IMR-90 (cell line): ENCODE results near the gene IL22RA1. TPM values are rescaled to one million over a fixed set of nuclear protein-coding genes. Genes with fewer than 3 reads are reported as not detected.

Experiments used
- ATAC-seq: fragments of 200-7000 bp; cut with Tn5 transposase; 2 replicates; pipeline ENCODE4 v1.9.1; 2020; ENCODE audit warnings: low read depth, mild to moderate bottlenecking, moderate library complexity
- BruUV-seq: library from RNA; stranded (reverse); fragments of 400-500 nt; replicated peaks from 2 replicates; lab custom pipeline; 2021; lab: Mats Ljungman, UMichigan
- CTCF ChIA-PET: fragments of 300-600 bp; formaldehyde crosslinking; extraction: SDS; loops from one replicate; lab custom pipeline; 2021; ENCODE audit warnings: antibody characterized with exemption; lab: Yijun Ruan, JAX
- POLR2A ChIA-PET: fragments of 300-600 bp; sonication (Branson Sonifier 250); formaldehyde crosslinking; loops from one replicate; lab custom pipeline; 2022; ENCODE audit warnings: antibody characterized with exemption; ENCODE audit not compliant: unreplicated experiment; lab: Charles Lee
- DNase-seq: peaks from one replicate; pipeline ENCODE4 v3.0.0; 2013
- H2AFZ ChIP-seq: replicated peaks from 2 replicates; pipeline ENCODE3; 2013; ENCODE audit warnings: low read length, mild to moderate bottlenecking; ENCODE audit not compliant: poor library complexity
- H2AK5ac ChIP-seq: 2 replicates; pipeline ENCODE4 v1.6.1; 2013; ENCODE audit warnings: low read depth, low read length, inconsistent platforms
- H2AK9ac ChIP-seq: replicated peaks from 2 replicates; pipeline ENCODE3; 2013; ENCODE audit warnings: mild to moderate bottlenecking, low read depth, low read length, moderate library complexity; ENCODE audit not compliant: poor library complexity
- H2BK120ac ChIP-seq: 2 replicates; pipeline ENCODE4 v1.6.1; 2013; ENCODE audit warnings: low read depth, low read length, inconsistent platforms
- H2BK15ac ChIP-seq: 3 replicates; pipeline ENCODE4 v1.6.1; 2013; ENCODE audit warnings: low read depth, low read length, inconsistent platforms
- H2BK20ac ChIP-seq: 2 replicates; pipeline ENCODE4 v1.6.1; 2013; ENCODE audit warnings: low read depth, mild to moderate bottlenecking, inconsistent platforms, low read length, moderate library complexity
- H2BK5ac ChIP-seq: 2 replicates; pipeline ENCODE4 v1.6.1; 2013; ENCODE audit warnings: mild to moderate bottlenecking, low read depth, low read length, inconsistent platforms; ENCODE audit not compliant: poor library complexity, severe bottlenecking
- H3K14ac ChIP-seq: replicated peaks from 2 replicates; pipeline ENCODE4 v1.6.1; 2013; ENCODE audit warnings: low read depth, low read length, inconsistent platforms
- H3K18ac ChIP-seq: 2 replicates; pipeline ENCODE4 v1.6.1; 2013; ENCODE audit warnings: low read depth, low read length, control low read depth
- H3K23ac ChIP-seq: 2 replicates; pipeline ENCODE4 v1.6.1; 2013; ENCODE audit warnings: low read depth, low read length, inconsistent platforms
- H3K27ac ChIP-seq: 2 replicates; pipeline ENCODE4 v1.5.1; 2013; ENCODE audit warnings: mild to moderate bottlenecking, control low read depth, low read length; ENCODE audit not compliant: insufficient read depth
- H3K27me3 ChIP-seq: 2 replicates; pipeline ENCODE4 v1.6.1; 2013; ENCODE audit warnings: low read length; ENCODE audit not compliant: control insufficient read depth, insufficient read depth
- H3K36me3 ChIP-seq: 2 replicates; pipeline ENCODE4 v1.6.1; 2013; ENCODE audit warnings: low read length, mixed read lengths; ENCODE audit not compliant: control insufficient read depth, insufficient read depth
- H3K4ac ChIP-seq: 2 replicates; pipeline ENCODE4 v1.6.1; 2013; ENCODE audit warnings: low read depth, low read length, inconsistent platforms
- H3K4me1 ChIP-seq: 2 replicates; pipeline ENCODE4 v1.6.1; 2013; ENCODE audit warnings: low read length, mixed read lengths; ENCODE audit not compliant: control insufficient read depth, insufficient read depth
- H3K4me2 ChIP-seq: 2 replicates; pipeline ENCODE4 v1.6.1; 2013; ENCODE audit warnings: low read depth, mild to moderate bottlenecking, control low read depth, low read length, moderate library complexity
- H3K4me3 ChIP-seq: 2 replicates; pipeline ENCODE4 v1.5.1; 2013; ENCODE audit warnings: low read depth, mild to moderate bottlenecking, control low read depth, low read length, moderate library complexity; ENCODE audit not compliant: insufficient read depth
- H3K56ac ChIP-seq: 2 replicates; pipeline ENCODE4 v1.6.1; 2013; ENCODE audit warnings: low read length, inconsistent platforms; ENCODE audit not compliant: insufficient read depth; ENCODE audit errors: extremely low read depth
- H3K79me1 ChIP-seq, 2 experiments: 2 replicates each; pipeline ENCODE4 v1.6.1; 2013; ENCODE audit warnings: low read length in 2 of 2, inconsistent platforms in 1 of 2, low read depth in 1 of 2
- H3K9ac ChIP-seq: 2 replicates; pipeline ENCODE4 v1.6.1; 2013; ENCODE audit warnings: low read depth, low read length, control low read depth
- H3K9me1 ChIP-seq: 2 replicates; pipeline ENCODE4 v1.6.1; 2013; ENCODE audit warnings: low read length, inconsistent platforms; ENCODE audit not compliant: insufficient read depth
- H3K9me3 ChIP-seq: 2 replicates; pipeline ENCODE4 v1.6.1; 2013; ENCODE audit warnings: low read length; ENCODE audit not compliant: control insufficient read depth, insufficient read depth
- H4K20me1 ChIP-seq: 2 replicates; pipeline ENCODE4 v1.6.1; 2013; ENCODE audit warnings: low read length, inconsistent platforms; ENCODE audit not compliant: insufficient read depth
- H4K5ac ChIP-seq: 2 replicates; pipeline ENCODE4 v1.6.1; 2013; ENCODE audit warnings: mild to moderate bottlenecking, low read depth, low read length, control low read depth
- H4K8ac ChIP-seq, 2 experiments: 2 replicates each; pipeline ENCODE4 v1.6.1; 2013; ENCODE audit warnings: low read depth in 2 of 2, low read length in 2 of 2, control low read depth in 1 of 2, inconsistent platforms in 1 of 2
- H4K91ac ChIP-seq: 2 replicates; pipeline ENCODE4 v1.6.1; 2013; ENCODE audit warnings: low read depth, low read length, inconsistent platforms; ENCODE audit not compliant: insufficient read depth
- BHLHE40 ChIP-seq: fragments of 150-350 bp; IDR thresholded peaks from 2 replicates; pipeline ENCODE4 v1.6.1; 2016; ENCODE audit warnings: mild to moderate bottlenecking, low read depth, low read length
- CEBPB ChIP-seq: IDR thresholded peaks from 2 replicates; pipeline ENCODE4 v1.6.1; 2012; ENCODE audit warnings: low read depth, low read length, improper control_type of control experiment
- CHD1 ChIP-seq: IDR thresholded peaks from 2 replicates; pipeline ENCODE4 v1.6.1; 2012; ENCODE audit warnings: low read depth, low read length, improper control_type of control experiment
- MAFK ChIP-seq: IDR thresholded peaks from 2 replicates; pipeline ENCODE4 v1.6.1; 2012; ENCODE audit warnings: low read depth, low read length, improper control_type of control experiment
- MAZ ChIP-seq: IDR thresholded peaks from 2 replicates; pipeline ENCODE4 v1.6.1; 2012; ENCODE audit warnings: low read depth, mild to moderate bottlenecking, low read length, improper control_type of control experiment, moderate library complexity, borderline replicate concordance
- POLR2A ChIP-seq: IDR thresholded peaks from 2 replicates; pipeline ENCODE4 v1.6.1; 2012; ENCODE audit warnings: mild to moderate bottlenecking, low read depth, low read length
- RAD21 ChIP-seq: IDR thresholded peaks from 2 replicates; pipeline ENCODE4 v1.6.1; 2012; ENCODE audit warnings: low read length, improper control_type of control experiment
- RCOR1 ChIP-seq: IDR thresholded peaks from 2 replicates; pipeline ENCODE4 v1.6.1; 2012; ENCODE audit warnings: mild to moderate bottlenecking, low read length, improper control_type of control experiment; ENCODE audit not compliant: insufficient replicate concordance
- RFX5 ChIP-seq: IDR thresholded peaks from 2 replicates; pipeline ENCODE4 v1.8.0; 2012; ENCODE audit warnings: low read depth, mild to moderate bottlenecking, low read length, moderate library complexity
- SMC3 ChIP-seq: fragments of 150-350 bp; IDR thresholded peaks from 2 replicates; pipeline ENCODE4 v1.6.1; 2016; ENCODE audit warnings: low read depth, mild to moderate bottlenecking, antibody characterized with exemption, low read length, moderate library complexity
- WGBS, 2 experiments: methylation state at CpG; one replicate each; pipeline versions ENCODE4 v1.1.5 to v1.1.7; 2013; ENCODE audit warnings: missing lambda C conversion rate in 2 of 2; ENCODE audit not compliant: insufficient read length in 1 of 2; ENCODE audit errors: extremely low coverage in 2 of 2; 5-methylcytosine and 5-hydroxymethylcytosine counted together
- dilution Hi-C: fragments of 300-500 bp; cut with HindIII; formaldehyde crosslinking; loops from one replicate; pipeline ENCODE4 v1.14.3; 2018; ENCODE audit warnings: low sequenced_read_pairs; ENCODE audit not compliant: unreplicated experiment
- in situ Hi-C: fragments of 300-500 bp; cut with MboI; formaldehyde crosslinking; loops from 3 replicates; pipeline ENCODE4 v1.14.3; 2019; ENCODE audit warnings: low sequenced_read_pairs, inconsistent platforms, mixed read lengths
- intact Hi-C: fragments of 100-400 bp; cut with micrococcal nuclease; formaldehyde crosslinking; loops from 2 replicates; pipeline ENCODE4 v1.10.0; 2022
- polyA plus RNA-seq, 3 experiments: library from polyadenylated mRNA; depleted of rRNA; stranded (reverse); fragments of >200 nt; gene quantifications; 2 replicates each; pipeline ENCODE4 v1.2.3, GENCODE V29; 2012; ENCODE audit warnings: low replicate concordance in 1 of 3
- total RNA-seq: library from RNA; depleted of rRNA; stranded (reverse); fragments of >200 nt; gene quantifications from 2 replicates; pipeline ENCODE4 v1.2.3, GENCODE V29; 2012
- TF ChIP-seq, protein P1 (sequence below): conservative IDR thresholded peaks from 2 replicates; pipeline ENCODE4 v1.5.1; 2012; ENCODE audit warnings: mild to moderate bottlenecking, low read depth, low read length, improper control_type of control experiment

IL22RA1 gene
- total and polyA plus RNA-seq, 2 of the 4 experiments (the other 2 are of a cell fraction), result not detected

DNA sequence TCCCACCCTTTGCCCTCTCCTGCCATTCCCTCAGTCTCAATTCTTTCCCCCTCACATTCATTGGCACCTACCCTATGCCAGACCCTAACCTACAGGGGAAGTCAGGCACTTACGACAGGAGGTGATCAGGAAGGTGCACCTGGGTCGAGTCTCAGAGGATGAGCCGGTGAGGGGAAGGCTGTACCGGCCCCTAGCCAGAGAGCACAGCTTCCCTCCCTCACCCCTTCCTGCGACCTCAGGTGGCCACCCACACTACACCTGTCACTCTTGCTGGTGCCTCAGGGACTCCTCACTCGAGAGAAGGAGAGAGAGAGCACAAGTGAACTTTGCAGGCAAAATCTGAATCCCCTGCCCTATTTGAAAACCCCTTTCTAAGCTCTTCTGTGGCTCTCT lies 29.3 kb downstream of the IL22RA1 start:
- CTCF ChIA-PET, result no interaction called here
- H3K56ac ChIP-seq, result no peak overlapping the region
- no peak overlapping the region for H2AFZ ChIP-seq
- in situ Hi-C loops (no loop called here), intact Hi-C loops (no loop called here), dilution Hi-C loops (no loop called here)
- ATAC-seq, result no peak
- H2BK120ac ChIP-seq, result no peak overlapping the region
- no TSS peak for BruUV-seq
- no peak overlapping the region for H3K4me3 ChIP-seq
- H2BK15ac ChIP-seq, result no peak overlapping the region
- H3K14ac ChIP-seq, result no peak overlapping the region
- no peak overlapping the region for H3K9ac ChIP-seq
- no peak overlapping the region for H2BK5ac ChIP-seq
- H2AK5ac ChIP-seq, result no peak overlapping the region
- H3K27me3 ChIP-seq, result peaks cover 50% of the 10 kb centered on the region
- no peak overlapping the region for H3K18ac ChIP-seq
- POLR2A ChIA-PET, result no interaction called here
- H4K5ac ChIP-seq, result no peak overlapping the region
- H4K91ac ChIP-seq, result no peak overlapping the region
- H2AK9ac ChIP-seq, result no peak overlapping the region
- H3K27ac ChIP-seq, result no peak overlapping the region
- no CpG with 5 or more reads among the region's 6 CpGs for WGBS, 2 experiments
- no peak overlapping the region for H3K4ac ChIP-seq
- H3K9me3 ChIP-seq, result no peaks in the 10 kb centered on the region
- TF ChIP-seq BHLHE40 (no peak), MAZ (no peak), CHD1 (no peak), RCOR1 (no peak), RFX5 (no peak), POLR2A (no peak), RAD21 (no peak), CEBPB (no peak), SMC3 (no peak), MAFK (no peak)
- TF ChIP-seq, protein P1, sequence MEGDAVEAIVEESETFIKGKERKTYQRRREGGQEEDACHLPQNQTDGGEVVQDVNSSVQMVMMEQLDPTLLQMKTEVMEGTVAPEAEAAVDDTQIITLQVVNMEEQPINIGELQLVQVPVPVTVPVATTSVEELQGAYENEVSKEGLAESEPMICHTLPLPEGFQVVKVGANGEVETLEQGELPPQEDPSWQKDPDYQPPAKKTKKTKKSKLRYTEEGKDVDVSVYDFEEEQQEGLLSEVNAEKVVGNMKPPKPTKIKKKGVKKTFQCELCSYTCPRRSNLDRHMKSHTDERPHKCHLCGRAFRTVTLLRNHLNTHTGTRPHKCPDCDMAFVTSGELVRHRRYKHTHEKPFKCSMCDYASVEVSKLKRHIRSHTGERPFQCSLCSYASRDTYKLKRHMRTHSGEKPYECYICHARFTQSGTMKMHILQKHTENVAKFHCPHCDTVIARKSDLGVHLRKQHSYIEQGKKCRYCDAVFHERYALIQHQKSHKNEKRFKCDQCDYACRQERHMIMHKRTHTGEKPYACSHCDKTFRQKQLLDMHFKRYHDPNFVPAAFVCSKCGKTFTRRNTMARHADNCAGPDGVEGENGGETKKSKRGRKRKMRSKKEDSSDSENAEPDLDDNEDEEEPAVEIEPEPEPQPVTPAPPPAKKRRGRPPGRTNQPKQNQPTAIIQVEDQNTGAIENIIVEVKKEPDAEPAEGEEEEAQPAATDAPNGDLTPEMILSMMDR, result no peak
- H3K4me2 ChIP-seq, result no peak overlapping the region
- H4K8ac ChIP-seq, result no peak overlapping the region
- no peak overlapping the region for H2BK20ac ChIP-seq
- no peaks in the 10 kb centered on the region for H3K79me1 ChIP-seq
- H3K9me1 ChIP-seq, result no peaks in the 10 kb centered on the region
- no peak for DNase-seq
- H4K20me1 ChIP-seq, result no peaks in the 10 kb centered on the region
- H3K36me3 ChIP-seq, result no peaks in the 10 kb centered on the region
- no peak overlapping the region for H3K23ac ChIP-seq
- 0 out of 2 replicates have a peak, but pooled peaks cover 1% of the 10 kb centered on the region for H3K4me1 ChIP-seq
